K562 (cell line): ENCODE measurements around the gene PPHLN1. TPM values are rescaled to one million over a fixed set of nuclear protein-coding genes. Genes with fewer than 3 reads are reported as not detected.
A peak's percentile ranks its signal among the peaks of the same experiment; 100 is the strongest.

Experiments used
- ARNT ChIP-seq, 2 experiments: fragments of 450-650 bp; IDR thresholded peaks; 2 replicates each; pipeline ENCODE4 v1.6.1; 2016; ENCODE audit warnings: mild to moderate bottlenecking in 1 of 2
- ATF7 ChIP-seq: fragments of 450-650 bp; IDR thresholded peaks from 2 replicates; pipeline ENCODE4 v1.7.1; 2014; ENCODE audit warnings: mild to moderate bottlenecking, moderate library complexity
- CTCF ChIP-seq, 3 experiments: IDR thresholded peaks in 2 of 3; conservative IDR thresholded peaks in 1 of 3; 2 replicates each; pipeline ENCODE4 v1.5.1; 2011 to 2012; ENCODE audit warnings: low read length in 3 of 3, mild to moderate bottlenecking in 3 of 3, control low read depth in 2 of 3, improper control_type of control experiment in 1 of 3, inconsistent platforms in 1 of 3, low read depth in 1 of 3, mixed read lengths in 1 of 3, moderate library complexity in 1 of 3; ENCODE audit not compliant: insufficient read depth in 2 of 3
- DEAF1 ChIP-seq: fragments of 450-650 bp; formaldehyde crosslinking; IDR thresholded peaks from 2 replicates; pipeline ENCODE4 v1.4.0; 2020; ENCODE audit warnings: mild to moderate bottlenecking, moderate library complexity
- ELK1 ChIP-seq: sonication (generic); formaldehyde crosslinking; IDR thresholded peaks from 2 replicates; pipeline ENCODE4 v1.8.1; 2022; ENCODE audit warnings: missing genetic modification reagents
- HES1 ChIP-seq: fragments of 450-650 bp; IDR thresholded peaks from 2 replicates; pipeline ENCODE4 v1.6.1; 2016; ENCODE audit warnings: low read depth, mild to moderate bottlenecking, moderate library complexity
- HMGXB4 ChIP-seq: sonication (generic); formaldehyde crosslinking; IDR thresholded peaks from 2 replicates; pipeline ENCODE4 v1.8.1; 2023; ENCODE audit warnings: mild to moderate bottlenecking, missing genetic modification reagents
- MBD2 ChIP-seq: sonication (generic); IDR thresholded peaks from 2 replicates; pipeline ENCODE4 v1.6.1; 2016; ENCODE audit warnings: low read depth, borderline replicate concordance
- NR1H2 ChIP-seq: sonication (generic); formaldehyde crosslinking; IDR thresholded peaks from 2 replicates; pipeline ENCODE4 v1.4.0; 2020; ENCODE audit warnings: mild to moderate bottlenecking, missing genetic modification reagents
- ZNF165 ChIP-seq: fragments of 250-450 bp; sonication (Bioruptor Pico); IDR thresholded peaks from 2 replicates; pipeline ENCODE4 v1.4.0; 2020; ENCODE audit warnings: borderline replicate concordance
- polyA plus RNA-seq, 8 experiments: library from polyadenylated mRNA; depleted of rRNA in 4 of 8; stranded (reverse) in 5 of 8; unstranded in 3 of 8; fragments of >200 nt; fragmentation: Nextera tagmentation in 2 of 8; fragmentation: Illumina TruSeq in 1 of 8; extraction: Ambion mirVana in 2 of 8; extraction: Trizol in 1 of 8; gene quantifications; 2 replicates each; pipeline versions ENCODE4 v1.2.1 to v1.2.3, GENCODE V29; 2011 to 2014; ENCODE audit warnings: inconsistent platforms in 1 of 8, missing spikeins in 1 of 8
- total RNA-seq, 7 experiments: library from RNA; depleted of rRNA in 6 of 7; stranded (reverse); fragments of >200 nt in 6 of 7; fragmentation: Illumina TruSeq in 2 of 7; extraction: Trizol in 2 of 7; gene quantifications; 2 replicates each; pipeline versions ENCODE4 v1.2.1 to v1.2.3, GENCODE V29; 2011 to 2021; ENCODE audit warnings: low replicate concordance in 1 of 7
- TF ChIP-seq, protein P1 (sequence below): sonication (generic); formaldehyde crosslinking; IDR thresholded peaks from 2 replicates; pipeline ENCODE4 v1.8.0; 2022; ENCODE audit warnings: missing genetic modification reagents, mild to moderate bottlenecking, moderate library complexity, borderline replicate concordance
- TF ChIP-seq, protein P2 (sequence below), 2 experiments: fragments of 450-650 bp; IDR thresholded peaks; 2 replicates each; pipeline ENCODE4 v1.6.1; 2018; ENCODE audit warnings: mild to moderate bottlenecking in 2 of 2, low read depth in 1 of 2; ENCODE audit not compliant: partially characterized antibody in 2 of 2

PPHLN1 gene
- total and polyA plus RNA-seq, 9 of the 15 experiments (the other 6 are each of a cell fraction or from before 2014, with no cell fraction given) = 66.3 to 112 (median 93.6) TPM

- TF ChIP-seq DEAF1 (CRISPR knock-in tag) (no peak), ZNF165 (CRISPR knock-in tag) (no peak), ARNT (IDR thresholded peaks at IDR 0.05) (no peak), MBD2 (peak; percentile 36; the same call in 1 of the 2 replicates), HMGXB4 (CRISPR knock-in tag) (no peak), NR1H2 (no peak), ATF7 (peak; percentile 70), HES1 (no peak), ELK1 (no peak), CTCF (IDR thresholded peaks at IDR 0.05 in 2 of 3, conservative IDR thresholded peaks at IDR 0.05 in 1 of 3; ENCODE audit: insufficient read depth in 2 of 3, low read depth in 1 of 3, low read length in 3 of 3) (no peak)
- TF ChIP-seq, protein P1, sequence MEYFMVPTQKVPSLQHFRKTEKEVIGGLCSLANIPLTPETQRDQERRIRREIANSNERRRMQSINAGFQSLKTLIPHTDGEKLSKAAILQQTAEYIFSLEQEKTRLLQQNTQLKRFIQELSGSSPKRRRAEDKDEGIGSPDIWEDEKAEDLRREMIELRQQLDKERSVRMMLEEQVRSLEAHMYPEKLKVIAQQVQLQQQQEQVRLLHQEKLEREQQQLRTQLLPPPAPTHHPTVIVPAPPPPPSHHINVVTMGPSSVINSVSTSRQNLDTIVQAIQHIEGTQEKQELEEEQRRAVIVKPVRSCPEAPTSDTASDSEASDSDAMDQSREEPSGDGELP = peak; percentile 88; the same call in 1 of the 2 replicates
- TF ChIP-seq, protein P2, sequence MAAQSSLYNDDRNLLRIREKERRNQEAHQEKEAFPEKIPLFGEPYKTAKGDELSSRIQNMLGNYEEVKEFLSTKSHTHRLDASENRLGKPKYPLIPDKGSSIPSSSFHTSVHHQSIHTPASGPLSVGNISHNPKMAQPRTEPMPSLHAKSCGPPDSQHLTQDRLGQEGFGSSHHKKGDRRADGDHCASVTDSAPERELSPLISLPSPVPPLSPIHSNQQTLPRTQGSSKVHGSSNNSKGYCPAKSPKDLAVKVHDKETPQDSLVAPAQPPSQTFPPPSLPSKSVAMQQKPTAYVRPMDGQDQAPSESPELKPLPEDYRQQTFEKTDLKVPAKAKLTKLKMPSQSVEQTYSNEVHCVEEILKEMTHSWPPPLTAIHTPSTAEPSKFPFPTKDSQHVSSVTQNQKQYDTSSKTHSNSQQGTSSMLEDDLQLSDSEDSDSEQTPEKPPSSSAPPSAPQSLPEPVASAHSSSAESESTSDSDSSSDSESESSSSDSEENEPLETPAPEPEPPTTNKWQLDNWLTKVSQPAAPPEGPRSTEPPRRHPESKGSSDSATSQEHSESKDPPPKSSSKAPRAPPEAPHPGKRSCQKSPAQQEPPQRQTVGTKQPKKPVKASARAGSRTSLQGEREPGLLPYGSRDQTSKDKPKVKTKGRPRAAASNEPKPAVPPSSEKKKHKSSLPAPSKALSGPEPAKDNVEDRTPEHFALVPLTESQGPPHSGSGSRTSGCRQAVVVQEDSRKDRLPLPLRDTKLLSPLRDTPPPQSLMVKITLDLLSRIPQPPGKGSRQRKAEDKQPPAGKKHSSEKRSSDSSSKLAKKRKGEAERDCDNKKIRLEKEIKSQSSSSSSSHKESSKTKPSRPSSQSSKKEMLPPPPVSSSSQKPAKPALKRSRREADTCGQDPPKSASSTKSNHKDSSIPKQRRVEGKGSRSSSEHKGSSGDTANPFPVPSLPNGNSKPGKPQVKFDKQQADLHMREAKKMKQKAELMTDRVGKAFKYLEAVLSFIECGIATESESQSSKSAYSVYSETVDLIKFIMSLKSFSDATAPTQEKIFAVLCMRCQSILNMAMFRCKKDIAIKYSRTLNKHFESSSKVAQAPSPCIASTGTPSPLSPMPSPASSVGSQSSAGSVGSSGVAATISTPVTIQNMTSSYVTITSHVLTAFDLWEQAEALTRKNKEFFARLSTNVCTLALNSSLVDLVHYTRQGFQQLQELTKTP (IDR thresholded peaks at IDR 0.05; ENCODE audit: low read depth in 1 of 2, partially characterized antibody in 2 of 2) = no peak
Observed at GRCh38 chr12:42325653-42326474, at the start of gene PPHLN1, which contains the start of gene ZCRB1 (continued).
